CD4-positive, alpha-beta T cell treated with Interleukin-4 for 1 hour (primary cell): ENCODE data around the gene PEAR1.

ENCODE experiments used
- DNase-seq, 2 donors: peaks; one replicate each; pipeline ENCODE4 v3.0.0-alpha.2; 2020 to 2022

PEAR1 gene

GRCh38 chr1:156884560-156885184 lies 8.8 kb upstream of the PEAR1 start:
- DNase-seq: no peak

DNA sequence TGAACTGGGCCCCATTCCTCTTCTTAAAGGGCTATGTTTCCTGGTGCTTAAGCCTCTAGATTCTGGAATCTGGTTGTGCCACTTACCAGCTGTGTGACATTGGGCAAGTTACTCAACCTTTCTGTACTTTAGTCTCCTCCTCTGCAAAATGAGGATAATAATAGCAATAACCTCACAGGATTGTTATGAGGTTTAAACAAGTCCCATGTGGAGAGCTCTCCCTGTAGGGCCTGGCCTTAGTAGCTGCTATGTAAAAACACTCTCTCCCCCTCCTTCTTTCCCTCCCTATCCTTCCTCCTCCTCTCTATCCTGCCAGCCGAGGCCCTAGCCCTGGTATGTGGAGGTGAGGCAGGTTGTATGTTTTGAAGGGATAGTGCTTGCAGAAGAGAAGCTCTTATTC lies 8.2 kb upstream of the PEAR1 start:
- no peak for DNase-seq

DNA sequence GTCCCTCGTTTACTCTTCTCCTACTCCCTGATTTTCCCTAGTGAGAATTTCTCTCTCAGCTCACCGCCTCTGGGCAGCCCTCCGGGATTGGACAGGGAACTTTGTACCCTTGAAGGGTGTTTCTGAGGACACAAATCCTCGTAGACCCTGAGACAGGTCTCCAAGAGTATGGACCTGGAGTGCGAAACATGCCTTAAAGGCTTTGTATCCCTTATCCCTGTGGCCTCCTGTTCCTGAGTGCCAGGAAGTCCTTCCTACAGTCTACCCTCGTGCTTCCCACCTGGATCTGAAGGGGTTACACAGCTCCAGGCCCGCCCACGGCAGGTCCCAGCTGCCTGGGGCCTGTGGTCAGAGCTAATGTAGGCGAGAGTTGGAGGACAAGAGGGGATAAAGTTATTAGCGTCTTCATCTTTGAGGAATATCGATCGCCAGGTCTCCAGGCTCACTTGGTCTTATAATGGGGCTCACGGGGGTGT lies 7.6 kb upstream of the PEAR1 start:
- DNase-seq: no peak

- DNase-seq: no peak
Measured at GRCh38 chr1:156886583-156887281, 6.8 kb upstream of the PEAR1 start.

- no peak for DNase-seq
Measured at GRCh38 chr1:156887317-156887716, 6.2 kb upstream of the PEAR1 start.

GRCh38 chr1:156887734-156888133 lies 5.8 kb upstream of the PEAR1 start:
- DNase-seq: no peak

DNA sequence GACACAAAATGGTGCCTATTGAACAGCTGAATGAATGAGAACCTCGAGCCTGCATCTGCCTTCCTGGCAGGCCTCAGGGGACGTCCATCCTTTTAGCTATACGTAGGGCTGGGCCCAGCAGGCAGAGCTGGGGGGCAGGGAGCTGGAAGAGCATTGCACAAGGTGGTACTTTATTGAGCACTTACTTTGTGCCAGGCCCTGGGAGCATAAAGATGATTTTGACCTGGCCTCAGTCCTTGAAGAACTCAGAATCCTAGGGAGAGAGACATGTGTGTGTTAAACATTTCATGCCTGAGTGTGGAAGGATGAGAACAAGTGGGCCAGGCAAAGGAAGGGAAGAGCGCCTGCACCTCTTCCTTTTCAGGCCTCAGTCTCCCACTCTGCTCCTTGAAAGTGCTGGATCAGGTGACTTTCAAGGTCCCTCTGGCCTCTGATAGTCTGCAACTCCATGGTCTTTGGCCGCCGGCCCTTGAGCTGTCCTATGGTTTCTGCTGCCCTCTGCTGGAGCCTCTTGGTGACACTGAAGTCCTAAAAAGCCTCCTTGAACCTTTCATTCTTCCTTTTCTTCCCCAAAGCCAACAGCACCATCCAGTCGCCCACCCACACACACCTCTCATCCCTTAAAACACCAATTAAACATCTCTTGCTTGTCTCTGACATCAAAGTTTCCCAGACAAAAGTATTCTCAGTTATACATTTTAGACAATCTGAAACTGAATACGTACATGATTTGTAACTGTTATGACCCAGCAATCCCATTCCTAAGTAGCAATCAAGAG lies 3.5 kb upstream of the PEAR1 start:
- DNase-seq: peak; percentile 56 to 57

- peak; percentile 85 for DNase-seq
Measured at GRCh38 chr1:156892190-156893047, 1.1 kb upstream of the PEAR1 start.

DNA sequence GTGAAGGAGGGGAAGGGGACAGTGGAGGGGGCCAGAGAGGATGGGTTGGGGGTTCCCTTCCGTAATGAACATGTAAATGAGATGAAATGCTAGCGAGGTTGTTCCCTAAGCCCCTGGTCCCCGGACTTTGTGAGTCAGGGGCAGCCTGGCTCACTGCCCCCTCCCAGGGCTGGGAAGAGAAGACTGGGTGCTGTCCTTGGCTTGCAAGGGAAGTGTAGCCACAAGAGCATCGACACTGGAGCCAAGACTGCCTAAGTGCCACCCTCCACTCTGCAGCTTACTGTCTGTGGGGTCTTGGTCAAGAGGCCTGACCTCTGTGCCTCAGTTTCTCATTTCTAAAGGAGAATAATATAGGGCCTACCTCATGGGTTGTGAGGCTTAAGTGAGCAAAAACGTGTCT lies 483 bp downstream of the PEAR1 start:
- no peak for DNase-seq

DNA sequence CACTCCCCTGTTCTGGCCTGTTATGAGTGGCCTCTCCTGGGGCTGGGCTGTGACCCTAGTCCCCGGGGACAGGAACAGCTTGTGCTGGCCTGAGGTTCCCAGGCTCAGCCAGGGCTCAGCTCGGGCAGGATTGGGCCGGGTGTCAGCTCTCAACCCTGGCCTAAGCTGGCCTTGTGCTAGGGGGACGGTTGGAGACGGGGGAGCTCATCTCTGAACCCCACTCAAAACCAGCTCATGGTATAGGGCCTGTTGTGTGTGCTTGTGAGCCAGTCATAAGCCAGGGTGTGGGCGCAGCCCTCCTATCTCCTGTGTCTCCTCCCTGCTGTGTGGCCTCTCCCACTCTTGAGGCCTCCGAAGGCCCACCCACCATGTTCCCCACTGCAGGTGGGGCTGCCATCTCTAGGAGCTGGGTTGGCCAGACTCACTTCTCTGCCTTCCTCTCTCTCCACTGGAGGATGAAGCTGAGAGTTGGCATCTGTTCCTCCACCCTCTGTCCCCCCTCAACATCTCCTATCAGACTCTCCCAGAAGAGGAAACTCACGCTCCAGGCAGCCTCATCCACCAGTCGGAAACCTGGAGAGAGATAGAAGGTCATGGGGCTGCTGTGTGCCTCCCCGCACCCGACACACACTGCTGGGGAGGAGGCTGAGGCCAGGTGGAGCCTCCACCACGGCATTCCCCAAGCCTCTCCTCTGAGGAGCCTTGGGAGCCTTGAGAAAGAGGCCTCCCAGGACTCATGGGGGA lies 1.4 kb downstream of the PEAR1 start:
- no peak for DNase-seq

GRCh38 chr1:156895455-156895812 lies 1.9 kb downstream of the PEAR1 start:
- DNase-seq: no peak

GRCh38 chr1:156895927-156896326 lies 2.4 kb downstream of the PEAR1 start:
- no peak for DNase-seq

- DNase-seq: no peak
Measured at GRCh38 chr1:156896490-156897033, 3.0 kb downstream of the PEAR1 start.

DNA sequence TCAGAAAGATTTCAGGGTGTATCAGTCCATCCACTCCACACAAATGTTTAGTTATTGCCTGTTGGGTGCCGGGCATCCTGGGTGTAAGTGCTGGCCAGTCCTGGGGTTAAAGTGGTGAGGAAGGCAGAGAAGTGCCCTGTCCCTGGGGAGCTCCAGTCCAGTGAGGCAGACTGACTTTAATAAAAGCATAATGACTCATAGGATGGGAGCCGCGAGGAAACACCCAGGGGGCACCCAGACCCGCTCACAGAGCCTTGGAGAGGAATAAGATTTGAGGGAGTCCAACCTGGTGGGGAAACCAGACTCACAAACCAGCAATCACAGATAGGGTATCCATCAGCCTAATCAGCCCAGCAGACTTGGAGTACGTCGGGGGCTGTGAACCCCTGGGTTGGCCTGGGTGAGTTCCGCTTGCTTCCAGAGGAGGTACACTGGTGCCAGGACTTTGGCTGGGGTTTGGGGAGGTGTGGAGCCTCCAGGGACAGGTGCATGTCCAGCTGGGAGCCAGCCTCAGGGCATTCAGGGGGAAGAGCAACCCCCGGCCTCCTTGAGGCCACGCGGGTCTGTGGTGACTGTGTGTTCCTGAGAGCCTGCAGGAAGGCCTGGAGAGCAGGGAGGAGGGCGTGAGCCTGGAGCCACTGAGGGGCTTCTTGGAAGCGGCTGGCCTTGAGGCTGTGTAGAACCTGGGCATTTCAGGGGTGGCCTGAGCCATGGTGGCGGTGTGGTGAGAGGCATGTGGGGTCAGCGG lies 3.7 kb downstream of the PEAR1 start:
- no peak for DNase-seq

GRCh38 chr1:156898161-156898566 lies 4.6 kb downstream of the PEAR1 start:
- no peak for DNase-seq

DNA sequence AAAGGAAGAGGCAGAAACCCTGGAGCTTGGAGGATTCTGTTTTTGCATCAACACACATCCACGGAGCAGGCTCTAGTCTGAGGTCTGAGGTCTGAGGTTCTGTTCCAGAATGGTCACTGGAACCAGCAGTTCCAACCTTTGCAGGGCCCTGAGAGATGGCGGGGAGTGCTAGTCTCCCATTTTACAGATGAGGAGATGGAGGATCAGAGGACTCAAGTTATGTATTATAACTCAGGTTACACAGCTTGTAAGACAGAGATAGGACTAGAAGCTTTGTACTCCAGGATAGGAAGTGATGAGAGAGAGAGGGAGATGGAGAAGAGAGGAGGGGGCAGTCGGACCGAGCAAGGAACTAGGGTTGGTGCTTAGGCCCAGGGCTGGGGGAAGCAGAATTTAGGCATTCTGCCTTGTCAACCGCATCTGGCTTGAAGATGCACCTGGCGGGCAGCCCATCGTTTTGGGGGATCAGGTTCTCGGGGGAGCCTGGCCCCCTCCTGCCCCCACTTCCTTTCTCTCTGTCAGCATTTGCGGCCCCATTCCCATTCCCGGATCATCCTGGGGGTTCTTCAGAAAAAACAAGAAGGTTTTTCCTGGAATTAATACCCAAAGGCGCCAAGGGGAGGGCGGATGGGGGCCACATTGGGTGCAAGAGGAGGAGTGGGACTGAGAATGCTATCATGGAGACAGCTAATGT lies 5.6 kb downstream of the PEAR1 start:
- no peak for DNase-seq

DNA sequence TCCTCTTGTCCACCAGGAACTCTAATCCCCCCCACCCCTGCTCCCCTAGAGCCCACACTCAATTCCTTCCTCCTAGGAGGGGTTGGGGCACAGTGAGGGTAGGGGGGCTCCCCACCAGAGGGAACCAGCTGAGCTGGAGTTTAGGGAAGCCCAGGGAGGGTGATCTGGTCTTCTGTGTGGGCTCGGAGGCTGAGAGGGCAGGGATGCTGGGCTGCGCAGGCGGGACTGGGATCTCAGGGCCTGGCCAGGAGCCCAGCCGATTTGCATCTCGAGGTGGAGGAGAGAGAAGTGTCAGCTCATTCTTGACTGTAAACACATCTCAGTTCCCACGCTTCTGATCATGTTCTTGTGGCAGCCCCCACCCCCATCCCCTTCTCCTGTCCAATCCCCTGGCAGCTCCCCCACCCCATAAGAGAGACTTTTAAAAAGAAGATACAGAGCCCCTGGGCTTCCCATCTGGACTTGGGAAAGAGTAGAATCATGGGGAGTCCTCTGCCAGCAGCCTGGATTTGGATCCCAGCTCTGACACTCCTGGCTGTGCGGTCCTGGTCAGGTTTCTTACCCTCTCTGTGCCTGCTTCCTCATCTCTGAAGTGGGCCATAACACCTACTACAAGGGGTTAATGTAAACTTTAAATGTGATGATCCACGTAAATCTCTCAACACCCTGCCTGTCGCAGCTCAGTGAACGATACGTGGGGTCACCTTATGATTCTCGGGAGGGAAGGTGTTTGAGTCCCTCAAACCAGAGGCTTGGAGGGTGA lies 6.6 kb downstream of the PEAR1 start:
- no peak for DNase-seq

GRCh38 chr1:156900896-156901589 lies 7.5 kb downstream of the PEAR1 start:
- no peak for DNase-seq

- no peak for DNase-seq
Measured at GRCh38 chr1:156901590-156901900, 8.0 kb downstream of the PEAR1 start.
